ENCODE results near the gene ATG2A.

Gene ATG2A

DNA sequence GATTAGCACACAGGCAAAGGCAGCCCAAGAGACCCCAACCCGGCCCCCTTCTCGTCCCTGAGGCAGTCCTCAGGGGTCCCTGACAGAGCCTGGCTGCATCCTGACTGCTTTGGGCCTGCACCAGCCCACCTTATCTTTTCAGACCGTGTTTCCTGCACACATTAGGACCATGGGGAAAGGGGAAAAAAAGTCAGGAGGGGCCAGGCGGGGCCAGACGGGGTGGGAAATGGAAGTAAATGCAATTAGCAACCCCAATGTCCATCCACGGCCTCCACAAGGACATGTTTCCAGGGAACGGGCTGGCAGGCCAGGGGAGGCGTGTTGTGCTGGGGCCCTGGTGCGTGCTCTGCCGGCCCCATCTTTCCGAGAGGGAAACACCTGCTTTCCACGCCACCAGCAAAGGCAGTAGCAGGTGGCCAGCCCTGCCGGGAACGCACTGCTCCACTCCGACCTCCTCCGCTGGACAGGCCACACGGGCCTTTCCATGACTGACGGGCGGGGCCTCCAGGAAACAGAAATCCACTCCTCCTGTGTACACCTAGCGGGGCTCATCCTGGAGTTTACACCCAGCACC, 46.0 kb downstream of the ATG2A start:
- TF ChIP-seq CTCF (IDR thresholded peaks at IDR 0.05; ENCODE audit: borderline replicate concordance, insufficient read depth, low read depth, low read length), result no peak
- H3K4me3 ChIP-seq (ENCODE audit: low read depth, low read length), result peak overlapping the region; percentile 49

DNA sequence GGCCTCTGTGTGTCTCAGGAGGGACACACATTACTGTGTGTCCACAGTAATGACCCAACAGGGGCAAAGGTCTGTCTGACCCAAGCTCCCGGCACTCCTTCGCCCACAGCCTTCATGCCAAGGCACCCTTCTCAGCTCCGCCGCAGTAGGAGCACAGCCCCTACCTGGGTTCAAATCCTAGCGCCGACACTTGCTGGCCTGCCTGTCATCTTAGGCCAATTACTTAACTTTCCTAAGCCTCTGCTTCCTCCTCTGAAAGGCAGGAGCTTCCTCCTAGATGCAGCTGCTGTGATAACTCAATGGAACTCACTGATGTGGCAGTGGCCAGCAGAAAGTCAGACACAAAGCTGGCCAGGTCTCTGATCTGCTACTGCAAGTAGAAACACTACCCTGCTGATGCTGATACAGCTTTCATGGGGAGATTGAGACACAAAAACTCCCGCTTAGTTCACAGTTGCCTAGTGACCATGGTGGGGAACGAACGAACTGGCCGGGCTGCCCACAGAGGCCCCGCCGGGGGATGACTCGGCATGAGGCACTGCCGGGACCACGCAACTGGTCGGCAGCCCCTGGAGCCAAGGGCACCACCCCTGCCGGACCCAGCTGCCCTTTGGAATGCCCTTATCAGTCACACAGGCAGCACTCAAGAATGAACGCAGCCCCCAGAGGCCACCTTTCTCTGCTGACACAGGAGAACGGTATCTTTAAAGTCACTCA, 46.7 kb downstream of the ATG2A start:
- H3K4me3 ChIP-seq (ENCODE audit: low read depth, low read length), result peak overlapping the region; percentile 49
- no peak for TF ChIP-seq CTCF (IDR thresholded peaks at IDR 0.05; ENCODE audit: borderline replicate concordance, insufficient read depth, low read depth, low read length)

GRCh38 chr11:64869571-64870175, 47.3 kb downstream of the ATG2A start:
- TF ChIP-seq CTCF (IDR thresholded peaks at IDR 0.05; ENCODE audit: borderline replicate concordance, insufficient read depth, low read depth, low read length), result peak; percentile 56
- H3K4me3 ChIP-seq (ENCODE audit: low read depth, low read length), result peak overlapping the region; percentile 49

DNA sequence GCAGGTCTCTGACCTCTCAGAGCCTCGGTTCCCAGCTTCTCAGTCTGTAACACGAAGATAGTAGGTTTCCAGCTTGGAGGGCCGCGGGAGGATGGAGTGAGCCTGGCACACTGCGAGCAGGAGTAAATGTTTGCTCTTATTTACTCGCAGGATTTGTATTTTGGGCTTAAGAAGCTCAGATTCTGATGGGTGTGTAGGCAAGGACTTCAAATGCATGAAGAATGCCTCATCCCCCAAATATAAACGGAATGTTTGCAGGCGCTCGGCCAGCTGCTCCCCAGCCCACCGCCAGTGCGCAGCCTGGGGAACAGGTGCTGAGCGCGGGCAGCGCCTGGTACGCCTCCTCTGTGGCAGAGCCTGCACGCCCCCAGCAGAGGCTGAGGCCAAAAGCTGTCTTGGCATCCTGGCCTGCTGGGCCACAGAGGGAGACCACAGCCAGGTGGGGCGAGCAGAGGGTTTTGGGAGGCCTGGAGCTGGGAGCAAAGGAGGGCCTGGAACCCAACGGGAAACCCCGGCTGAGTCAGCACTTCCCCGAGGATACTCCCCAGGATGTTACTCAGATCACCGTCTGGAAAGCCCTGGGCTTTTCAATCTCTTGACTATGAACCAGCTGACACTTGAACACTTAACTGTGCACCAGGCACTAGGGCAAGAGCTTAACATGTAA, 48.0 kb downstream of the ATG2A start:
- TF ChIP-seq CTCF (IDR thresholded peaks at IDR 0.05; ENCODE audit: borderline replicate concordance, insufficient read depth, low read depth, low read length), result no peak

DNA sequence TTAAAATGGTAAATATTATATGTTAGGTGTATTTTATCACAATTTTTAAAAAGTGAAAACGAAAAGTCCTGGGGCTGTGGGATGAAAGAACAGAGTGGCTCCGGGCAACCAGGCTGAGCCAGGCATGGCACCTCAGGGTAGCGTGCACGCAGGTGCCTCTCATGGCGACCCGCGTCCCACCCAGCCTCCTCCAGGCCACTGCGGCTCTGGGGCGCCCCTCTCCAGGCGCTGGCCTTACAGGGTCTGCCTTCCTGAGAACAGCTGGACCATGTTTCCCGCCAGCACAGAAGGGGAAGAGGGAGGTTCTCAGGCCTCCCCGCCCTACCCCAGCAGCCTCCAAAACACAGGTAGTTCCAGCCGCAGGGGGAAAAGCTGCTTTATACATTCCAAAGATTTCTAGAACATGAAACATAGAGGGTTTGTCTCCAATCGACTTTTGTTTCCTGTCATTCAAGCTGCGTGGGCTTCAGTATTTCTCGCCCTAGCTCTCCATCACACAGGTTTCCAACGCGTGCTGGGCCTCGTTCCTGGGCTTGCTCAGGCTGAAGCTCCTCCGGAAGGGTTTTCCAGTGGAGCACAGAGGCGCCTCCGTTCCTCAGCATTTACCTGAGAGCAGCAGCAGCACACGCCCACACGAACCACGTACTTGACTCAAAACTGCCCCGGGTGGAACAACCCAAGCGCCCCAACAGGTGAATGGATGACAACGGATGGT, 49.1 kb downstream of the ATG2A start:
- TF ChIP-seq CTCF (IDR thresholded peaks at IDR 0.05; ENCODE audit: borderline replicate concordance, insufficient read depth, low read depth, low read length), result no peak
- no peak overlapping the region for H3K4me3 ChIP-seq (ENCODE audit: low read depth, low read length)

More for the DNA sequence above, 48.0 kb downstream of the ATG2A start:
- no peak overlapping the region for H3K4me3 ChIP-seq (ENCODE audit: low read depth, low read length)

DNA sequence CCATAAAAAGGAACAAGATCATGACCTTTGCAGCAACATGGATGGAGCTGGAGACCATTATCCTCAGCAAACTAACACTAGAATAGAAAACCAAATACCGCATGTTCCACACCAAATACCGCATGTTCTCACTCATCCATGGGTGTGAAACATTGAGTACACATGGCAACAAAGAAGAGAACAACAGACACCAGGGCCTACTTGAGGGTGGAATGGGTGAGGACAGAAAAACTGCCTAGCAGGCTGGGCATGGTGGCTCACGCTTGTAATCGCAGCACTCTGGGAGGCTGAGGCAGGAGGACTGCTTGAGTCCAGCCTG, 50.9 kb downstream of the ATG2A start:
- H3K4me3 ChIP-seq (ENCODE audit: low read depth, low read length), result peak overlapping the region; percentile 5
- TF ChIP-seq CTCF (IDR thresholded peaks at IDR 0.05; ENCODE audit: borderline replicate concordance, insufficient read depth, low read depth, low read length), result no peak

Measured in GM12875 (cell line).